HG03025 (cell line): ENCODE results near the gene GMCL2.

ENCODE experiments used
- ATAC-seq: cut with Tn5 transposase; IDR thresholded peaks from one replicate; pipeline ENCODE4 v1.9.1; 2021; ENCODE audit warnings: mild to moderate bottlenecking, moderate library complexity; ENCODE audit not compliant: unreplicated experiment, low FRiP score

The GMCL2 gene

DNA sequence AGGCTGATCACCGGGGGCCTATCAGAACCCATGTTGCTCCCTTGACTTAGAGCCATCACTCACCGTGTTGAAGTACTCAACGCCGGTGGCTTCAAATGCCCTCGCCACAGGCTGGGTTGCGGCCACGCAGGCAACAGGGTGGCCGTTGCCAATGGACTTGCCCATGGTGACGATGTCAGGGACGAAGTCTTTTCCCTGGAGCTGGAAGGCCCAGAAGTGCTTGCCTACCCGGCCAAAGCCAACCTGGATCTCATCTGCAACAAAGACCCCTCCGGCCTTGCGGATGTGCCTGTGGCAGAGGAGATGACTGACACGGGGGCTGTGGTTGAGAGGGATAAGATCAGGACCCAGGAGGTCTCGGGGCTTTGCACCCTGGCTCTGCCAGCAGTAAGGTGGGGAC is 35.1 kb upstream of the GMCL2 start:
- no peak for ATAC-seq

DNA sequence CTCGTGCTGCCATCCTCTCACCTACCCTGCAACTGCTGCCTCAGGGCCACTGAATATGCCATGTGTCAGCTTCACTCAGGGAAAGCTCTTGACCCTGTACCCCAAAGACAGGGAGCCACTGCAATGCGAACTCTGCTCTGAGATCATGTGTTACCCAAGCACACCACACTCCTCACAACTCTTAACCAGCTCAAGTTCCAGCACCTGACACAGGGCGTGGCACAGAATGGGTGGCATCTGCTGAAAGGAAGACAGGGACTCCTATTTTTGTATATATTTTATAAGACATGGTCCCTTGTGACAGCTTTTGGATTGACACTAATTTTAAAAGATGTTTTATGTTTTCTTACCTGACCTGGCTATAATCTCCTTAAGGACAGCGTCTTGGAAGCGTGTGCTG is 34.7 kb upstream of the GMCL2 start:
- ATAC-seq: no peak

DNA sequence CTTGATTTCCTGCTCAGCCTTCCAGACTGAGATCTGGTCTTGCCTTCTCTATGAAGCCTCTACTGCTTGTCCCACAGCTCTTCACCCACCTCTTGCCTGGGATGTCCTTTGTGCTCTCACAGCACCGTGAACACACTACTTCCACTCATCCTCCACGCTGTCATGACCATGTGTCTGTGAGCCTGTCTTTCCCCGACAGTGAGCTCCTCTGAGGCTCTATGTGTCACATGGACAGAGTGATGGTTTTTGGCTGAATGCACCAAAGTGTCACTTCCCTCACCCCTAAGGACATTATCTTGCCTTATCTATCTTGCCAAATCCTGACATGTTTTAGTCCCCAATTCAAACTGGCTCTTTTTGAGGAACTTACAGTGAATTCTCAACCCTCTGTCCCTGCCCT is 34.1 kb upstream of the GMCL2 start:
- ATAC-seq: no peak

DNA sequence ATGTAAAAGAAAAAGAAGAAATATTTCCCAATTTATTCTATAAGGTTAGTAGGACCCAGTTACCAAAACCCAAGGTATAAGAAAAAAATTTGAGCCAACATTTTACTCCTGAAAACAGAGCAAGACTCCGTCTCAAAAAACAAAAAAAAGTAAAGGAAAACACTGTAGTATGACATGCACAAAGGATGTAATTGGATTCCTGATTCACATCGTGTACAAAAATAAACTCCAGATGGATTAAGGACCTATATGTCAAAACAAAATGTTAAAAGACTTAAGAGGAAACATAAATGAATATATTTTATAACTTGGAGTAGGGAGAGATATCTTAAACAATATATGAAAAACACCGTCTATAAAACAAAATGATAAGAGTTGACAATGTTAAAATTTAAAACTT is 31.7 kb upstream of the GMCL2 start:
- ATAC-seq: no peak

DNA sequence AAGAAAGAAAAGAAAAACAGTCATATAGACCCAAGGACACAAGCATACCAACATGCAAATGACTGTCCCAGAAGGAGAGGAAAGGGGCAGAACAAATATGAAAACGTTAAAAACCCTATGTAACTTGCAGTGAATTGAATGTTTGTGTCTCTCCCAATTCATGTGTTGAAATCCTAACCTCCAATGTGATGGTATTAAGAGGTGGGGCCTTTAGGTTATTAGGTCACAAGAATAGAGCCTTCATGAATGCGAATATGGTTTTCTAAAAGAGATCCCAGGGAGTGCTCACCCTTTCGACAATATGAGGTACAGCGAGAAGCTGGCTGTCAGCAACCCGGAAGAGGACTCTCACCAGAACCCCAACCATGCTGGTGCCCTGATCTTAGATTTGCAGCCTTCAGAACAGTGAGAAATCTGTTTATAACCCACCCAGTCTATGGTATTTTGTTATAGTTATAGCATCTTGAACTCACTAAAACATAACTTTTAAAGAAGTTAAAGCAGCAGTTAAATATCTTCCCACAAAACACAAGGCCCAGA is 31.1 kb upstream of the GMCL2 start:
- no peak for ATAC-seq

DNA sequence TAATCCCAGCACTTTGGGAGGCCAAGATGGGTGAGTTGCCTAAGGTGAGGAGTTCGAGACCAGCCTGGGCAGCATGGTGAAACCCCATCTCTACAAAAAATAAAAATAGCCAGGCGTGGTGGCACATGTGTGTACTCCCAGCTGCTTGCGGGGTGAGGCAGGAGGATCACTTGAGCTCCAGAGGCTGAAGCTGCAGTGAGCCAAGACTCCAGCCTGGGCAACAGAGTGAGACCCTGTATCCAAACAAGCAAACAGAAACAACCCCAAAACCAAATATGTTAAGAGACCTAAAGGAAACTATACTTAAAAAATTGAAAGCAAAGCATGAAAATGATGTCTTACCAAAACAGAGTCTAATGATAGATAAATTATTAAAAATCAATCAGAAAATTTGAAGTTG is 29.6 kb upstream of the GMCL2 start:
- ATAC-seq: no peak

DNA sequence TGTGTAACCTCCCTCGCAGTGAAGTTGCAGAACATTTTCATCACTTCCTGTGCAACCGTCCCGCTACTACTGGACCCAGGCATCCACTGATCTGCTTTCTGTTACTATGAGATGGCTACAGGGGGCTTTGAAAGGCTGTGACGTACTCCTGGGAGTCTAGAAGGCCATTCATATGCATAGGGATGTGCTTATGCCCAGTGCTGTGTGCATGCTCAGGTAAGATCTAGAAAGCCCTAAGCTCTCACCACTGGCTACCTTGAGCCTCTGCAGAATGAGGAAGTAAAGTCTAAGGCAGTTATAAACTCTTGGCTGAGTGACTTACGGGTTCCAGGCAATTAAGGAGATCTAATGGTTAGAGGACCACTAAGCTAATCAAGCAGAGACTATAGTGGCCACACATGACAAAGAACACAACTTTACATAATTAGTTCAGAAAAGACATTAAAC is 28.9 kb upstream of the GMCL2 start:
- no peak for ATAC-seq

DNA sequence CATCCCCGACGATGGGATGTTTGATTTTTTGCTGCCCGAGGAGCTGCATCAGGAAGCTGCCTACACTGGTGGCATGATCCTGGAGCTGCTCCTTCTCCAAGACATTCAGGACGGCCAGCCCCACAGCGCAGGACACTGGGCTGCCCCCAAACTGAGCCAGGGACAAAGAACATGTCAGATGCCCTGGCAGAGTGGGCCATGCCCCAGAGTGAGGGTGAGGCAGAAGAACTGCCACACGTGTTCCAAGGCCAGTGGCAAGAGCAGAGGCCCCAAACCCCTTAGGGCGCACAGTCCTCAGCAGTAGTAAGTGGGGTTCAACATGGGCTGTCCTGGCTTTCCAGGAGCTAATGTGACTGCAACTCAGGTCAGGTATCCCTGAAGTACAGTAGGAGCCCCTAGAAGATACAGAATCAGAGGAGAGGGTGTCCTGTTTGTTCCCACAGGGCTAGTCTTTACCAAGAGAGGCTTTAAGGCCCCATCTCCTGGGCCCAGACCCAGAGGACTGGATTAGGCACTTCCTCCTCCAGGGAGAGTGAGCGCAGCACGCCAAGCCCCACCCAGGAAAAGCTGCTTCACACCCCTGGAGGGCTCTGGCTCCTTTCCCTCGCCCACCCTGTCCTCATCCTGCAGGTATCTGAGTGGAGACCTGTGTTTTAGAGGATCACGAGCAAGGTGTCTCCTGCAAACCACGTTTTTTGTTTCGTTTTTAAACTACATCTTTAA is 28.3 kb upstream of the GMCL2 start:
- no peak for ATAC-seq

DNA sequence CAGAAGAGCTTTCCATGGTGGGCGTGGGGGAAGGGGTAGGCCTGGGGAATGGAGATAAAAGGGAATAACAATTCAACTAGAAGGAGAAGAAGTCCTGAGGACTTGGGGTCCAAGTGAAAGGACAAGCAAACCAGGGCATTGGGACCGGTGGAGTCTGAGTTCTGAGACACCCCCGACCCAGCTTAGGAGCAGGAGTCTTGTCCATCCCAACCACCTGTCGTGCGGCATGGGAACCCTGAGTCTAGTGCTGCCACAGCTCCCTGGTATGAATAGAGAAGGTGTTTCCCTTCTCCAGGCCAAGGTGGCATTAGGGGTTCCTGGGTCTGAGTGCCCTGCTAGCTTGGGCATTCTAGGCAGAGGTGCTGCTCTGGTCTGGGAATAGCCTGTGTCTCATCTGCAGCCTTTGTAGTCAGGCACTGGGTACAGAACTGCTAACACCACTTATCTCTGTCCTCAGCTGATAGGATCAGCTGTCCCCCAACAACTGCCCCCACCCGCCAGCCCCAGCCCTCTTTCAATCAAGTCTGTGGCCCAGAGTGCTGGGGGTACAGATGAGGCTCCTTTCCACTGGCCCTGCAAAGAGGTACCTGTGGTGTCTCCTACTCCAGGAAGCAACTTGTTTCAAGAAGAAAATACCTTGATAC is 27.1 kb upstream of the GMCL2 start:
- no peak for ATAC-seq

DNA sequence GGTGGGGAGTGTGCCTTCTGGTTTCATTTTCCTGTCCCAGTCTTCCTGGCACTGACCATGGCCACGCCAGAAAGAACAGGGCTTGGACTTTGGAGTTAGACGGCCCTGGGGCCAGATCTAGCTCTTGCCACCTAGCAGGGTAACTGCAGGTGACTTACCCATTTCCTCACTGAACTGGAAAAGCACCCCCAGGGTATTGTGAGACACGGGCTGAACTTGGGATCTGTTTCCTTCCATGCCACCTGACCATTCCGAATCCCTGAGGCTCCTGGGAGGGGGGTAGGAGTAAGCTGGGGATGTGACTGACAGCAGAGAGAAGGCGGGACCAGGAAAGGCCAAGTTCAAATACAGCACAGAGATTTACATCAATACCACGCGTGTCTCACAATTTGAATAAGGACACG is 26.6 kb upstream of the GMCL2 start:
- ATAC-seq: no peak

DNA sequence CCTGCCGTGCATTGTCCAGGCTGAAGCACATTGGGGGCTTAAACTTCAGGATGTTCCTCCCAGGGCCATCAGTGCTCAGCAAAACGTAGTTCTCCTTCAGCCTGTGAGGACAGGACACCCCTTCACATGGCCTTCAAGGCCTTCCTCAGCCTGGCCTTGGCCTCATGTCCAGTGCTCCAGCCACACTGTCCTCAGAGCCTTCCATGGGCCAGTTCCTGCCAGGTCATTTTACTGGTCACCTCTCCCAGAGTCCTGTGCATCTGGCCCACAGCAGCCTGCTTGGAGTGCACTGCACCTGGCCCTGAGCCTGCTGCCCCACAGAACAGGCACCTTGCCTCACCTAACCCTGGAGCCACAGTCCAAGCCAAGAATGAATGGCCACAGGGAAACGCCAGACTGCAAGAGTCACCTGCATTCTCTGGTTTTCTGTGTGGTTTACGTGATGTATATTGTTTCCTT is 25.9 kb upstream of the GMCL2 start:
- ATAC-seq: no peak

DNA sequence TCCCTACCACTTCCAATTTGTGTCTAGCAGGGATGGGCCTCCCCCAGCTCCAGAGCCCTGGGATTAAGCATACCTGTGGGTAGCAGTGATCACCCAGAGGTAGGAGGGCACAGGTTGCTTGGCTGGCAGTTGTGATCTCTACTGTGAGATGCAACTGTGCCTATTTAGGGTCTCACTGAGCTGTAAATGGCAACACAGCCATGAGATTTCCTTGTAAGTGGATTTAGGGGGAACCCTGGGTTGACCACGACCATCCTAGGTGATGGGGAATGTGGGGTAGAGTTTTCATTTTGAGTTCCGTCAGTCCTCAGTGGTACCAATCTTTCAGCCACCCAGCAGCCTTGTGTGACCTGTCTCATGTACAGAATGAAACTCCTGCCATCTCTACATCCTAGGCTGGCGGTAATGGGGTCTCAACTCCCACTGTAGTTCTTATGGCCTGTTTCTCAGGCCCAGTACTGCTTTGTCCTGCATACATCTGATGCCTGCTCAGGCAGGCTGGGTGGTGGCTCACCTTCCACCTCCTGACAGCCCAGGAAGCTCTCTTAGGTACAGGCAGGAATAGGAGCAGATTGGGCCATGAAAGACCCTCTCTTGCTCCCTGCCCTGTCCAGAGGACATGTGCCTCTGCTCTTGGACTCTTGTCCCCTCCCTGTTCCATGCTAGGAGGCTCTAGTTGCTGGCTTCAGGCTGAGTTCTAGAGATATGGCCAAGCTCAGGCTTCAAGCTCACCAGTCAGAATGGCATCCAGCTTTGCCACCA is 25.3 kb upstream of the GMCL2 start:
- no peak for ATAC-seq

DNA sequence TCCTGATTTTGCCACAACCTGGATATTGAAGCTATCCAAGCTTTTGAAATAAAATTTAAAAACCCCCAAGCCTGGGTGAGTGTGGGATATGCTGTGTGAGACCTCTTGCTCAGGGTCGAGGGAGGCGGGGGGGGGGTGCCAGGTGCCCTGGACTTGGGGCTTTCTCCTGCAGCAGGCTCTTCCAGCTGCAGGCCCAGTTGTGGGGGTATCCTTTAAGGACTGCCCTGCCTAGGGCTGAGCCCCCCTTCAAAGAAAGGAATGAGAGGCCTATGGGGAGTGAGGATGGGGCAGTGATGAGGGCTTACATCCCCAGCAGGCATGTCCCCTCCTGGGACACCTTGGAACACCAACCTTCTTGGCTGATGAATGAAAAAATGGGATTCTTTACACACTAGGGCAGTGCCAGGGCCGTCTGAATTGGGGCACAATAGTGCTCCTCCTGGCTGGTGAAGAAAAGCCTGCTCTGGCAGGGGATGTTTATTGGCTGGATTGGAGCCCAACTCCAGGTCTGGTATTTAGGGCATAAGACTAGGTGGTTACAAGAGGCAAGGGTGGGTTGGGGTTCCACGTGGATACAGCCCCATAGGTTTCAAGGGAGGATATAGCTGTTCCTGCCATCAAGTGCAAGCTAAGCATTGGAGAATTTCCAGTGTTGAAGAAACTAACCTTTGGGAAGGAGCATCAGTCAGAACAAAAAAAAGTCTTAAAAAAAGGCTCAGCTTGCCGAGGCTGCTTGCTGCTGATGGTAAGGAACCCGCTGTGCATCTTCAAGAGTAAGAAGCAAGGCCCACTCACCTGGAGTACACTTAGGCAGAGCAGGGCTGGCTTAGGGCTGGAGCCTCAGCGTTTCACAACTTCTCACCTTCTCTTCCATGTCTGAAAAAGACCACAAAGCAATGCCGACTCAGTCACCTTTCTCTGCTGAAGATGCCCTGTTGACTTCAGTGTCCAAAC is 24.2 kb upstream of the GMCL2 start:
- ATAC-seq: no peak

DNA sequence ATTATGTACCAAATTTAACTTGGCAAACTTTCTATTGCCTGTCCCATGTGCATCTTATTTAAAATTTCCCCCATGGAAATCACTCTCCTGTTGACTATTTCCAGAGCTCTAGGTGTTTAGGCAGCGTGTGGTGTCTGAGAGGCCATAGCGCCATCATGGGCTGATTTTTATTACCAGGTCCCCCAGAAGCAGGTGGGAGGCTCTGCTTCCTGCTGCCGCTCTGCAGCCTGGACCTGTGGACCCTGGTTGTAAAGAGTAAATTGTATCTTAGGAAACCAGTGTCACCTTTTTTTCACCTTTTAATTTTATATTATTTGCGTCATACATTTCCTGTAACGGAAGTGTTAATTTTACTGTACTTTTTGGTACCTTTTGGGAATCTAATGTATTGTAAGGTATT is 23.5 kb upstream of the GMCL2 start:
- ATAC-seq: no peak

DNA sequence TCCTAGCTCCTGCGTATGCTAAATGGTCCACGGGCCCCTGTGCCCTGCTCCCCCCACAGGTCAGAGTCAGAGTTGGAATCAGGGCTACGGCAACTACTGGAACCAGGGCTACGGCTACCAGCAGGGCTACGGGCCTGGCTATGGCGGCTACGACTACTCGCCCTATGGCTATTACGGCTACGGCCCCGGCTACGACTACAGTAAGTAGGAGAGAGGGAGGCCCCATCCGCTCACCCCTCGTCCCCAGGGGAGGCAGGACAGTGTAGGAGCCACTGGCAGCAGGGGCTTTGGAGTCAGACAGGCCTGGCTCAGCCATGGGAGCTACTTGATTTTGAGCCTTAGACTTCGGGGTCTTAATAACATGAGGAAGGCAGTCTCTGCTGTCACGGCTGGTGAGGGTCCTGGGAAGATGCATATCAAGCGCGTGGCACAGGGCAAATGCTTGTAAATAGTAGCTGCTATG is 22.9 kb upstream of the GMCL2 start:
- no peak for ATAC-seq

DNA sequence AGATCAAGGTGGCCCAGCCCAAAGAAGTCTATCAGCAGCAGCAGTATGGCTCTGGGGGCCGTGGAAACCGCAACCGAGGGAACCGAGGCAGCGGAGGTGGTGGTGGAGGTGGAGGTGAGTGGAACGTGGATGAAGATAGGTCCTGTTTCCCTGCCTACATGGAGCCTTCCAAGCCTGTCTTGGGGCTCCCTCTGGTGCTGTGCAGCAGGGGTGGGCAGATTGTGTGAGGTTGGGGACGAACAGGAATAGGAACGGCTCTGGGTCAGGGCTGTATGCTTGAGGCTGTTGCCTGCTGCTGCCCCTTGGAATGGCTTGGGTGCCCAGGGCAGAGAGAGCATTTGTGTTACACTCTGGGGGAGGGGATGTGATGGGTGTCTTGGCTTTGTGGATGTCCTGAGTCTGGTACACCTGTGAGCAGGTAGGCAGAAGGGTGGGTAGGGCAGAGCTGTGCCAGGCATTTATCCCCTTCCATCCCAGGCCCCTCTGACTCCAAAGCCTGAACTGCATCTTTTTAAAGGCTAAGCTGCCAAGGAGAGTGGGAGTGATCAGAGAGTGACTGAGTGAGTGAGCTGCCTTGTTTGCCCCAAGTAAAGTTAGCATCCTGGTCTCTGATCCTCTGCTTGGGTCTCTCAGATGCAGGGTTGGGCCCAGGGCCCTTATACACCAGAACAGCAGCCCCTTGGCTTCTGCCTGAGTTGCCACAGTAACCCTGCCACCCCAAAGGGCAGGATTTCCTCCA is 22.3 kb upstream of the GMCL2 start:
- no peak for ATAC-seq

DNA sequence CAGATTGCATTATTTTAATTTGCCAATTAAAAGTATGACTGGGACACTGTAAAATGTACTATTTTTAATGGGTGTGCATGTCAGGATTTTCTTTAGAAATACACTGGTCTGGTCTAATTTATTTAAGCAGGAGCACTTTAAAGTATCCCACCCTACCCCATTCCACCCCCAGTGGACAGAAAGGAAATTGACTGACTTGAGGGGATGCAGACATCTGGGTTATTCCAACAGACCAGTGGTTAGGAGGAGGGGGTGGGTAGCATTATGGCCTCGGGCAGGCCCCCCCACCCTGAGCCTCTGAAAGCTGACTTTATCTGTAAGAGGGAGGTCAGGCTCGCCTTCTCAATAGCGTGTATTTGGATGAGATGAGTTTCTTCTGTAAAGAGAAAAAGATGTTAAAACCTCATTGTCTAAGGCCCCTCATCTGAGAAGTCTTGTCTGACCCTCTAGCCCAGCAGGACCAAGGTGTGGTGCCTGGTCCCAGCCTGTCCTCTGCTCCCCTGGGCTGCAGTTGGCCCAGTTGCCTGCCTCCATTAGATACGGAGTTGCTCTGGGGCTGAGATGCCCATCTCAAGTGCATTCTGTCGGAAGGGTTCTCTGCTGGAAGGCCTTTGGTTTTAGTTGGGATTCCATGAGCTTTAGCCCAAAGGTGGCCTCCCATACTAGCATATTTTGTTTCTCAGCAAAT is 21.5 kb upstream of the GMCL2 start:
- no peak for ATAC-seq

DNA sequence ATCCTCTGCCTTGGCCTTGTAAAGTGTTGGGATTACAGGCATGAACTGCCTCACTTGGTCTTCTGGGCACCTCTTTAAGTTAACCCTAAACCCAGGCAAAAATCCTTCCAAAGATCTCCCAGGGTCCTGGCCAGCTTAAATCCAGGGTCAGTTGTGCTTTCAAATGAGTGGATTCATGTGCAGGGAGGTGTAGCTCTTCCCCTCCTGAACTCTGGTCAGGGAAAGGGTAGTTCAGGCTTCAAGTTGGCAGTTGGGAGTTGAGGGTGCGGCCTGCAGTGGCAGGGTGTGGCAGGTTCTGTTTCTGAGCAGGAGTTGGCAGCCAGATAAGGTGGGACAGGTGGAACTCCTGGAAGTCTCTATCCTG is 20.7 kb upstream of the GMCL2 start:
- no peak for ATAC-seq
